ENCODE data around the gene MYADML2.
"Not testable (repeated sequence)": the region's sequence is repeated elsewhere in the genome, so short reads cannot be mapped to it uniquely, and the experiment has no call there.

Gene MYADML2

DNA sequence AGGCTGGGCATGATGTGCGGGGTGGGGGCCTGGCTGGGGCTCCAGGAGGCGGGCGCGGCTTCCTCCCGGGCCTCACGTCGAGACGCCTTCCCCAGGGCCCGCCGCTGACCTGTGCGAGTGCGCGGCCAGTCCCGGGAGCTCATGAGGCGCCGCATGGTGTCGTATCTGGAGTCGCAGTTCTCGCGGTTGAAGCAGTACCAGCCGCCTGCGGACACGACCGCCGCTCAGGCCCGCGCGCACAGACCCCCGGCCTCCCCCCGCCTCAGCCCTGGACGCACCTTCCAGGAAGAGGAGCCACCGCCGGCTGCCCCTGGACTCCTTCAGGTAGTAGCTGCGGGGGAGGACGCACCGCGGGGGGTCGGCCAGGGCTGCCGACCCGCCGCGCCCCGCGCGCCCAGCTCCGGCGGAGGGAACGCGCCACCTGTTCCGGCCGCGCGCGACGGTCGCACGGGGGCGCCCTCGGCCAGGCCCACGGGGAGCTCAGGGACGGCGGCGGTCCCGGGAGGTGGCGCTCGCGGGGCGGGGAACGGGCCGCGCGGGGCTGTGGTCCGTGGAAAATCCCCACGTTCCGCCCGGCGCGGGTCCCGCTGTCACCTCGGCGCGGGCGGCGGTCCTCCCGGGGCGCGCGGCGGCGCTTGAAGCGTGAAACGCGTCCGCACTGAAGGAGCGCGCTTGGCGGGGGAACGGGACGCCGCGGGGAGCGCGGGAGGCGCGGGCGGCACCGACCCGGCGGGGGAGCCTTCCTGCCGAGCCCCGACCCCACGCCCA is 12.5 kb upstream of the MYADML2 start:
- DNase-seq (ENCODE audit: low spot score): peak; percentile 77

DNA sequence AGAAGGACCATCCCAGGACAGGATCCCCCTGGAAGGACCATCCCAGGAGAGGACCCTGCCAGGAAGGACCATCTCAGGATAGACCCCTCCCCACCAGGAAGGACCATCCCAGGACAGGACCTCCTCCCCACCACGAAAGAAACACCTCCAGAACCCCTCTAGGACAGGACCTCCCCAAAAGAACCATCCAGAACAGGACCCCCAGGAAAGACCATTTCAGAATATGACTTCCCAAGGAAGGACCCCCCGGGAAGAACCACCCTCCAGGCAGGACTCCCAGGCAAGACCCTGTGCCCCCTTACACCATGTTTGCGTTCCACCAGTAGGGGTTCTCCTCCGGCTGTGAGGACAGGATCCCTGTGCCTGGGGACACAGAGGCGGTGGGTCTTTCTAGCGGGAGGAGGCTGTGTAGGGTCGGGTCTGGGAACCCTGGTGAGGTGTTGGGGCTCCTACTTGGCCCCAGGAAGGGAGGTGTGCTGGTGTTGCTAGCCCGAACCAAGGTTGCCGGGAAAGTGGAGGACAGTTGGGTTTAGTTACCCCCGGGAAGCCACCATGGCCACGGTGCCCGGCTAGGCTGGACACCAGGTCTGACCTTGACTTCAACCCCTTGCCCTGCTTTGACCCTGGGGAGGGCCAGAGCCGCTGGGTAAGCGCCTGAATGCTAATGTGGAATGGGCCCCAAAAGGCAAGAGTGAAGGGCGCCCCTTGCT is 11.8 kb upstream of the MYADML2 start:
- DNase-seq (ENCODE audit: low spot score): no peak

DNA sequence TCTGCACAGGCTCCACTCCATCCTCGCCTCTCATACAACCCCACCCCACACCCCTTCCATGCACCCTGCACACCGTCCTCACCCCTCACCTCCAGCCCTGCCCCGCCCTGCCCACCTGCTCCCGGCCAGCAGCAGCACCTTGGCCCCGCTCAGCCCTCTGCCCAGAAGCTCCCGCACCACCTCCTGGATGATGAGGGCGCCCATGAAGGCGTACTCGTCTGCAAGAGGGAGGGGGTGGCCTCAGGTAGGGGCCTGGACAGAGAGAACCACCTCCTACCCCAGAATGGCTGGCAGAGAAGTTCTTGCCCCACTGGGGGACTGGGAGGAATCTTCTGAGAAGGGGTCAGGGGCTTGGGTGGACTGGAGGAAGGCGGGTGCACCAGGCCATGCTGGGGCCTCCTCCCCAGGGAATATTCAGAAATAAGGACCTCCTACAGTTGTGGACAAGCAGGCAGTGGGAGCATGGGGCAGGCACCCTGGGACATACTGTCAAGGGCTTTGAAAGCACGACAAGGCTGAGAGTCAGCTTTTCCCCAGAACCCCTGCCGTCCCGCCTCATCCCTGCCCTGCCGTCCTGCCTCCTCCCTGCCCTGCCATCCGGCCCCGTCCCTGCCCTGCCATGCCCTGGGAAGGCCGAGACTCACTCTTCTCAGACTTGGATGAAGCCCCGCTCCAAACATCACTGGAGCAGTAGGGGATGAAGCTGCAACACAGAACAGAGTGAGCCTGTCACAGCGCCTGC is 10.8 kb upstream of the MYADML2 start:
- no peak for DNase-seq (ENCODE audit: low spot score)

- no peak for DNase-seq (ENCODE audit: low spot score)
Measured at GRCh38 chr17:81956607-81957589, 9.9 kb upstream of the MYADML2 start.

- DNase-seq (ENCODE audit: low spot score): no peak
Measured at GRCh38 chr17:81955756-81956544, 8.9 kb upstream of the MYADML2 start.

DNA sequence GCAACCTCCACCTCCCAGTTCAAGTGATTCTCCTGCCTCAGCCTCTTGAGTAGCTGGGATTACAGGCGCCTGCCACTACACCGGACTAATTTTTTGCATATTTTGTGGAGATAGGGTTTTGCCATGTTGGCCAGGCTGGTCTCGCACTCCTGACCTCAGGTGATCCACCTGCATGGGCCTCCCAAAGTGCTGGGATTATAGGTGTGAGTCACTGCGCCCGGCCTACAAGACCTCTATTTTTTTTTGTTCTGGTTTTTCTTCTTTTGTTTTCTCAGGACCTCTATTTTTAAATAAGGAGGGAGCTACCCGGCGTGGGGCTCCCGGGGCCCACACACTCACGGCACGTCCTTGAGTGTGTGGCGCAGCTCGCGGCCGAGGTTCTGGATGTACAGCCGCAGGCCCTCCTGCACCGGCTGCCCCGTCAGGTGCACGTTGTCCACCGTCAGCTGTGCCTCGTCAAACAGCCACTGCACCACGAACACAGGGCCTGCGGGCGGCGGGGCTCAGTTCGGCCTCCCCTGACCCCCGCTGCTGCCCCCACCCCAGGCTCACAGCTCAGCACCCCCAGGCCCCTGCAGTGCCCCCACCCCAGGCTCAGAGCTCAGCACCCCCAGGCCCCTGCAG is 8.1 kb upstream of the MYADML2 start:
- DNase-seq (ENCODE audit: low spot score): no peak

DNA sequence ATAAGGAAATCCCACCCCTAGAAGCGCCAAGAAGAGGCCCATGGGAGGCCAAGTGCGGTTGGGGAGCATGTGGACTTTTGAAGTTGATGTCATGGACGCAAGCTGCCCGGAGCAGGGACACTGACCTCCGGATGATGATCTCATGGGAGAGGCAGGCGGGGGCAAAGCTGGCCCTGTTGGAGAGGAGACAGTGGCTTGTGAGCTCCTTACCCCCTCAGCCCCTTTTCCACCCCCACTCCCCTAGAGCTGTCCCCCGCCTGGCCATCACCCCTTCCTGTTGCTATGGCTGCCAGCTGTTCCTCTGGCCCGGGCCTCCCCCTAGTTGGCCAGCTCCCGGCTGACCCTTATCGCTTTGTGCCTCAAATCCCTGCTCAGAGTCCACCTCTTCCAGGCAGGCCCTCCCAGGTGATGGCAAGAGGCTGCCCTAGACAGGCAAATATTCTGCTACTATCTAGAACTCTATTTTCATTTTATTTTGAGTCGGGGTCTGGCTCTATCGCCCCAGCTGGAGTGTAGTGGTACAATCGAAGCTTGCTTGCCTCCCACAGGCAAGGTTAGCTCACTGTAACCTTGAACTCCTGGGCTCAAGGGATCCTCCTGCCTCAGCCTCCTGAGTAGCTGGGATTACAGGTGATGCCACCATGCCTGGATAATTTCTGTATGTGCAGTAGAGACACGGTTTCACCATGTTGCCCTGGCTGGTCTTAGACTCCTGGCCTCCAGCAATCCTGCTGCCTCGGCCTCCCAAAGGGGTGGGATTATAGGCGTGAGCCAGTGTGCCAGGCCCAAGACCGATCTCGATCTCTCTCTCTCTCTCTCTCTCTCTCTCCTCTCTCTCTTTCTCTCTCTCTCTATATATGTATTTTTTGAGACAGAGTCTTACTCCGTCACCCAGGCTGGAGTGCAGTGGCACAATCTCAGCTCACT is 7.4 kb upstream of the MYADML2 start:
- DNase-seq (ENCODE audit: low spot score): no peak

GRCh38 chr17:81953443-81953842 is 6.4 kb upstream of the MYADML2 start:
- not testable (repeated sequence) for DNase-seq (ENCODE audit: low spot score)

GRCh38 chr17:81952792-81953228 is 5.8 kb upstream of the MYADML2 start:
- no peak for DNase-seq (ENCODE audit: low spot score)

- DNase-seq (ENCODE audit: low spot score): no peak
Measured at GRCh38 chr17:81951785-81952684, 5.0 kb upstream of the MYADML2 start.

GRCh38 chr17:81950501-81950900 is 3.5 kb upstream of the MYADML2 start:
- no peak for DNase-seq (ENCODE audit: low spot score)

DNA sequence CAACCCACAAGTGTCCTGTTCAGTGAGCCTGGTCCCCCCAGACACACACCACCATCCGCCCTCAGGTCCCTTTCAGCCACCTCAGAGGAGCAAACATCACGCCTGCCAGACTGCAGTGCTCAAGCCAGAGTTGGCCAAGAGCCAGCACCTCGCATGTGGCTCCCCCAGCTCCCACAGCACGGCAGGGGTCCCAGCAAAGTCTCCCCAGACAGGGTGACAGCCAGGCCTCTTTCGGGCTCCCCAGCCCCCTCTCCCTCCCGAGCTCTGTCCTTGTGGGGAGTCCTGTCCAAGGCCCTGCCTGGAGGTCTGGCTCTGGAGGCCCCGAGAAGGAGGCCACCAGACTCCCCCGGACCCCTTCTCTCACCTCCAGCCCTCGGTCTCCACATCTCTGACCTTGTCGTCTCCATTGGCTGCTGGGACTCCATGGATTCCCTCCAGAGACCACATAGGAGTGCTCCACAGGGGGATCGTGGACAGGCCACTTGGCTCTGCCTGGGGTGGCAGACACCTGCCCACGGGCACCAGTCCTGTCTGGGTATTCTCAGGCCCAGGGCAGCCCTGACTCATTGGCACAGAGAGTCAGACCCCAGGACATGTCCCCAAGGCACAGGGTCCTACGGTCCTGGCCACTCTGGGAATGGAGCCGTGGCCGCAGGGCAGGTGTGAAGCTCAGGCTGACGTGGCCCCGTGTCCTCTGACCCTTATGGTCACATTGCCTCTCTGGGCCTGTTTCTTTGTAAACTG is 1.8 kb upstream of the MYADML2 start:
- DNase-seq (ENCODE audit: low spot score): no peak

DNA sequence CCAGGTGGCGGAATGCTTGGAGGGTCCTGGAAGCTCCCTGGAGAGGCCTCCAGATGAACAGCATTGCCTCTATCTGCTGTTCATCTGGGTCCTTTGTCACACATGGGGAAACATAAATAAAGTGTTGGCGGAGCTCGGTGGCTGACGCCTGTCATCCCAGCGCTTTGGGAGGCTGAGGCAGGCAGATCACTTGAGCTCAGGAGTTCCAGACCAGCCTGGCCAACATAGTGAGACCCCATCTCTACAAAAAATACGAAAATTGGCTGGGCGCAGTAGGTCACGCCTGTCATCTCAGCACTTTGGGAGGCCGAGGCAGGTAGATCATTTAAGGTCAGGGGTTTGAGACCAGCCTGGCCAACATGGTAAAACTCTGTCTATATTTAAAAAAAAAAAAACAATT is 2.2 kb downstream of the MYADML2 start:
- no peak for DNase-seq (ENCODE audit: low spot score)

DNA sequence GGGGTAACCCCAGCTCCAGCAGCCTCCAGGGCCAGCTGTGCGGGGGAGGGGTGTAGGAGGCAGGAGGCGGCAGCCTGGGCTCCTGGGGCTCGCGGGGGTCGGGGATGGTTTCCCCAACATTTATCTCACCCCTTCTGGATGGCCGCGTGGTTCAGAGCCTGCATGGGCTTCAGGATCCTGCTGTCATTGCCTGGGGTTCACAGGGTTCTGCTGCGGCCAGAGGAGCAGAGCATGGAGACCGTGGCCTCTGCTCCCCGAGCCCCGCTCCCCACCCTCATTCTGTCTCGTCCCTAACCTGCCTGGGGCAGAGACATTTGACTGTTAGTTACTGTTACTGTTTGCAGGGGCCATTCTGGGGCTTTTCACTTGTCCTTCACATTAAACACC is 4.9 kb downstream of the MYADML2 start:
- no peak for DNase-seq (ENCODE audit: low spot score)

DNA sequence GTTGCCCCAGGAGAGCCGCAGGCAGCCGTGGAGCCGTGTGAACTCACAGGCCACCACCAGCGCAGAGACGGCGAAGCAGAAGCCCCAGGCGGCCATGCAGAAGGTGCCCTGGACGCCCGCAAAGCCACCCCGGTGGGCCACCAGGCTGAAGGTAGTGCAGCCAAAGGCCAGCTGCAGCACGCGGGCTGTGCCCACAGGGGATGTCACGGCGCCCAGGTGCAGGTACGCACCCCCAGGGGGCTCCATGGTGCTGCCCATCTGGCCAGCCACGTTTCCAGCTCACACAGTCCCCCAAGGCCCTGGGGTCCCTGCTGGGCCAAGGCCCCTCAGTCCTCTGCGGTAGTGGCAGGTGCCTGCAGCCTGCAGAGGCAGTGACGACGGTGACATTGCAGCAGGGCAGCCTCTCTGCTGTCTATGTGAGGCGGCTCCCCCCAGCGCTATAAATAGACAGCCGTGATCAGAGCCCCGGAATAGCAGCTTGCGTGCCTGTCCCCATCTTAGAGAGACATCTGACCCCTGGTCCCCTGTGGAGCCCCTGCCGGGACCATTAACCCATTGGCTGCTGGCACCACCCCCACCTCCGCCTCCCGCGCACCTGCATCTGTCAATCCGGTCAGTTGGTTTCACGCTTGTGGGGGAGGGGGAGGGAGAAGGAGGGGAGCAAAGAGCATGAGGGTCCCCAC is 5.4 kb downstream of the MYADML2 start:
- DNase-seq (ENCODE audit: low spot score): no peak

All from SK-N-DZ (cell line).